GM19193 (cell line): ENCODE measurements around the gene MUCL3.

Experiments
- POLR2A ChIP-seq: IDR thresholded peaks from 4 replicates; pipeline ENCODE4 v1.6.1; 2011; ENCODE audit not compliant: insufficient read depth, insufficient read length; ENCODE audit errors: extremely low read depth

Gene MUCL3

DNA sequence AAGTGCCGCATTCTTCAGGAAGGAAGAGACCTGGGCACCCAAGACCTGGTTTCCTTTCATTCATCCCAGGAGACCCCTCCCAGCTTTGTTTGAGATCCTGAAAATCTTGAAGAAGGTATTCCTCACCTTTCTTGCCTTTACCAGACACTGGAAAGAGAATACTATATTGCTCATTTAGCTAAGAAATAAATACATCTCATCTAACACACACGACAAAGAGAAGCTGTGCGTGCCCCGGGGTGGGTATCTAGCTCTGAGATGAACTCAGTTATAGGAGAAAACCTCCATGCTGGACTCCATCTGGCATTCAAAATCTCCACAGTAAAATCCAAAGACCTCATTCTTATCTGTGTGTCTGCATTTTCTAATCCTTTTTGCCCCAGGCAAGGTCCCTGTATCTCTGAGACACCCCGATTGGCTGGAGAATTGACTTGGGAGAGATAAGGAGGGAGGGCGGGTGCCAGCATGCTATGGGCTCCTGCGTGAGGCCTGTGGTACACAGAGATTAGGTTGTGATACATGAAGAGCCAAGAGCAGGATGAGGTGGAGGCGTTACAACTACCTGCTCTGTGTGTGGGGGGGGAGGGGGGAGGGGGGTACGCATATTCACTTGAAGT, 47.5 kb downstream of the MUCL3 start:
- no peak for TF ChIP-seq POLR2A

DNA sequence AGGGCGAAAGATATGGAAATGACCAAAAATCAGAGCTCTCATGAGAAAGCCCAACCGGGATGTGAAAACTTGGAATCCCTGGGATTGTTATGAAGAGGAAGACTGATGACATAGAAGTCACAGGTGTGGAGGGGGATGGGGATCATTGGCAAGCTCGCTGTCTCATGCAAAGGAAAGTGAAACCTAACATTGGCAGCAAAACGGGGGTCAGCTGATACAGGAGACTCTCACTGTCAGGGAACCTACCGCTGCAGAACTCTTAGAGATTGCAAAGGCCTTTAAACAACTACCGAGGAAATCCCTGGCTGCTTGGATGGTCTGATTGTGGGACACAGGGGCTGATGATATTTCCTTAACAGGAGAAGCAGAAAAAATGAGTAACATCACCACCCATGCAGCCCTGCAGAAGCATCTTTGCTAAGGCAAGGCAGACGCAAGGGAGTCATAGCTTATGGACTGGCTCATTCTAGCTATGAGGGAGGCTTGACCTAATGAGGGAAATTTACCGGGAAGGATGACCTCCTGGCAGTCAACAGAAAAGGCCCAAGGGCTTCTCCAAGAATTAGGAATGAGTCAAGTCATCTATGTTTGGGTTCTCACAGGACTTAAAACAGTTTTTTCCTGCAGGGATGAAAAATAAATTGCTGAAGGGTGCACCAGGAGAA, 49.8 kb downstream of the MUCL3 start:
- no peak for TF ChIP-seq POLR2A

DNA sequence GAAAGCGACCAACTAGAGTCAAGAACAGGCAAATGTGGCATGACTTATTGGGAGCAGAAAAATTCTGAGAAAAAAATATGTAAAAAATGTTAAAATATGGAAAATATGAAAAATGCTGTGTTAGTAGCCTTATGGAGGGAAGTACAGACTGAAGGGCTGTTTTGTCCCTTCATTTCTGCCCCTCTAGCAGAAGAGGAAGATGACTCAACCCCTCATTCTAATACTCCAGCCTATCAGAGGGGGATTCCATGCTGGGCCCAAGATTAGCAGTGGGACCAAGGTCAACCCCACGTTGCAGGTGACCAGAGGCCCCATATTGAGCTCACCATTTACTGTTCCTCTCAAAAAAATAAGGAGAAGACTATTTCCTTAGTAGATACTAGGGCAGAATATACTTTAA, 51.1 kb downstream of the MUCL3 start:
- TF ChIP-seq POLR2A: no peak

DNA sequence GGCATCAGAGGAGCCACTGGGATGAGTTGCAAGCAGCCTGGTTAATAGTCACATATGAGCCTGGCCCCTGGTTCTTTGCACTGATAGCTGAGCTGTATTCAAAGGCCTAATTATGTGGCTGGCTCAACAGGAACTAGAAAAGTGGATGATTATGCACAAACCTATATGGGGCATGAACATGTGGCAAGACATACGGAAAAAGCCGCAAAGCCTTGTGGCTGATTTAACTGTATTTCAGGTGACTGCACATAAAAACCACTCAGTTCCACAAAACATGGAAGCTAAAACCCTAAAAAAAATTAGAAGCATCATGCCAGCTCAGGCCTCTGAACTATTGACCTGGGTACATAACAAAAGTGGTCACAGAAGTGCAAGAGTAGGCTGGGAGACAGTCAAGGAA, 56.5 kb downstream of the MUCL3 start:
- TF ChIP-seq POLR2A: no peak

DNA sequence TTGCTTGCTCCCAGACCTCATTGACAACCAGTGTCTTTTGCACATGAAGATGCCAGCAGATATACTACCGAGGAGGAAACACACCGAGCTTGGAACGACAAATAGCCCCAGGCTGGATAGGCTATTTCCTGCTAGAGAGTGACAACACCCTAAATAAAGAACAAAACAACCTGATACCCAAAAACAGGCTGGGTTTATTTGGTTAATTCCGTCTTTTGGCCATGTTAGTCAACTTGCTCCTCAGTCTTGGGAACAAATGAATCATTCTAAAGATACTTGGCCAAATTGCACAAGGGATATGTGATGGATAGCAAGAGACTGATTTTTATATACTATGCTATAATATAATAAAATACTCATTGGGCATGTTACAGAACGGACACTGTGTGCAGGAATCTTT, 58.0 kb downstream of the MUCL3 start:
- TF ChIP-seq POLR2A: no peak

DNA sequence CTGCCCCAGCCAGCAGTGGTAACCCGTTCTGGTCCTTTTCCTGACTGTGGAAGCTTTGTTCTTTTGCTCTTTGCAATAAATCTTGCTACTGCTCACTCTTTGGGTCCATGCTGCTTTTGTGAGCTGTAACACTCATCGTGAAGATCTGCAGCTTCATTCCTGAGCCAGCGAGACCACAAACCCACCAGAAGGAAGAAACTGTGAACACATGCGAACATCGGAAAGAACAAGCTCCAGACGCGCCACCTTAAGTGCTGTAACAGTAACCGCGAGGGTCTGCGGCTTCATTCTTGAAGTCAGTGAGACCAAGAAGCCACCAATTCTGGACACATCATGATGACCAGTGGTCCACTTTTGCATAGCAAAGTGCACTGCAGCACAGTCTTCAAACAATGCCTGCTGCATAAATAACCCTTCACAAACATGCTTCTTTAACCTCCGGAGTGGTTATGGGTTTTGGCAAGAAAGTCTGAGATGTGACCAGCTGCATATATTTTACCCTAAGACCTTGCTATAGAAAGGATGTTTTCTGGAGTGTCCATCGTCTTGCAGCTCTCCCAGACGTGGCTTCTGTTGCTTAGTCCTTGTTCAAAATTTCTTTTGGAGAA, 60.6 kb downstream of the MUCL3 start:
- no peak for TF ChIP-seq POLR2A

DNA sequence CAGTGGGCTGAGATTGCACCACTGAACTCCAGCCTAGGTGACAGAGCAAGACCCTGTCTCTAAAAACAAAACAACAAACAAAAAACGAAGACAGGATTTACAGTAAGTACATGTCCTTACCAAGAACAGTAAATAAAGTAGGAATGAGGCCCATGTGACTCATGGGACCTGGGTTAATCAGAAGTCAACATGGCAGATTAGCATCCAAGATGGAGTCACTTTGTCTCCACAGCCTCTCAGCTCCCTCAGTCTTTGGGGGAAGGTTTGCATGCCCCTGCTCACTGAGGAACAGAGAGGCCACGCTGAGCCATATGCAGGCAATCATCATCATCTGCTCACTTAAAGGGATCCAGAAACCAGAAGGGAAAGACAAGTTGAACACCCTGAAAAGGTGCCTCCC, 61.7 kb downstream of the MUCL3 start:
- TF ChIP-seq POLR2A: no peak
